GM12892 (cell line): ENCODE results near the gene MAP6.
A peak's percentile ranks its signal among the peaks of the same experiment; 100 is the strongest.

Source experiments
- DNase-seq: peaks from one replicate; pipeline ENCODE4 v3.0.0; 2011; ENCODE audit not compliant: insufficient read length
- FAIRE-seq: peaks from 2 replicates; lab custom pipeline; 2011; peaks lifted over from hg19 to GRCh38; lab: Jason Lieb, UNC
- POLR2A ChIP-seq: IDR thresholded peaks from 2 replicates; pipeline ENCODE4 v1.6.1; 2011; ENCODE audit warnings: low read depth, low read length, control low read depth
- POLR2AphosphoS5 ChIP-seq: IDR thresholded peaks from 2 replicates; pipeline ENCODE4 v1.6.1; 2011; ENCODE audit warnings: low read depth, low read length, control low read depth
- TAF1 ChIP-seq: IDR thresholded peaks from 2 replicates; pipeline ENCODE4 v1.6.1; 2011; ENCODE audit warnings: low read depth, mild to moderate bottlenecking, control low read depth, low read length, borderline replicate concordance

Gene MAP6

GRCh38 chr11:75549370-75549958, 119.4 kb downstream of the MAP6 start:
- FAIRE-seq = no peak
- DNase-seq = no peak
- TF ChIP-seq POLR2AphosphoS5 (no peak), POLR2A (no peak), TAF1 (no peak)

- DNase-seq (no peak), FAIRE-seq (no peak)
- no peak for TF ChIP-seq POLR2AphosphoS5
These were observed 120.1 kb downstream of the MAP6 start for GRCh38 chr11:75548595-75549272.

- peak; percentile 66 for DNase-seq
- TF ChIP-seq POLR2A (no peak), POLR2AphosphoS5 (no peak), TAF1 (no peak)
- peak; percentile 69 for FAIRE-seq
These were observed 121.2 kb downstream of the MAP6 start for GRCh38 chr11:75547617-75548058.

GRCh38 chr11:75547177-75547576, 121.7 kb downstream of the MAP6 start:
- DNase-seq (no peak), FAIRE-seq (no peak)
- TF ChIP-seq POLR2A (no peak), POLR2AphosphoS5 (no peak), TAF1 (no peak)

- FAIRE-seq (no peak), DNase-seq (no peak)
- no peak for TF ChIP-seq TAF1
- no peak for TF ChIP-seq POLR2A
These were observed 125.0 kb downstream of the MAP6 start for GRCh38 chr11:75543806-75544205.

- no peak for FAIRE-seq
- TF ChIP-seq TAF1 (no peak), POLR2AphosphoS5 (no peak), POLR2A (no peak)
- no peak for DNase-seq
These were observed 126.8 kb downstream of the MAP6 start for GRCh38 chr11:75542088-75542438.

GRCh38 chr11:75541193-75542087, 127.4 kb downstream of the MAP6 start:
- DNase-seq (no peak), FAIRE-seq (no peak)
- TF ChIP-seq POLR2A (no peak), TAF1 (no peak), POLR2AphosphoS5 (no peak)

- DNase-seq = no peak
- TF ChIP-seq TAF1 (no peak), POLR2A (no peak), POLR2AphosphoS5 (no peak)
- FAIRE-seq = no peak
These were observed 129.1 kb downstream of the MAP6 start for GRCh38 chr11:75539459-75540334.

GRCh38 chr11:75538150-75538942, 130.5 kb downstream of the MAP6 start:
- DNase-seq = no peak
- TF ChIP-seq TAF1 = no peak
- no peak for TF ChIP-seq POLR2A
- no peak for TF ChIP-seq POLR2AphosphoS5
- no peak for FAIRE-seq

- no peak for DNase-seq
- FAIRE-seq = no peak
- TF ChIP-seq POLR2AphosphoS5 (no peak), TAF1 (no peak), POLR2A (no peak)
These were observed 131.1 kb downstream of the MAP6 start for GRCh38 chr11:75537740-75538139.
